Measurements from ENCODE around the gene SYT17. TPM values are rescaled to one million over a fixed set of nuclear protein-coding genes. Genes with fewer than 3 reads are reported as not detected.

The SYT17 gene
- total and polyA plus RNA-seq, 2 experiments from 2014 or later = 6.7 to 6.9 TPM

DNA sequence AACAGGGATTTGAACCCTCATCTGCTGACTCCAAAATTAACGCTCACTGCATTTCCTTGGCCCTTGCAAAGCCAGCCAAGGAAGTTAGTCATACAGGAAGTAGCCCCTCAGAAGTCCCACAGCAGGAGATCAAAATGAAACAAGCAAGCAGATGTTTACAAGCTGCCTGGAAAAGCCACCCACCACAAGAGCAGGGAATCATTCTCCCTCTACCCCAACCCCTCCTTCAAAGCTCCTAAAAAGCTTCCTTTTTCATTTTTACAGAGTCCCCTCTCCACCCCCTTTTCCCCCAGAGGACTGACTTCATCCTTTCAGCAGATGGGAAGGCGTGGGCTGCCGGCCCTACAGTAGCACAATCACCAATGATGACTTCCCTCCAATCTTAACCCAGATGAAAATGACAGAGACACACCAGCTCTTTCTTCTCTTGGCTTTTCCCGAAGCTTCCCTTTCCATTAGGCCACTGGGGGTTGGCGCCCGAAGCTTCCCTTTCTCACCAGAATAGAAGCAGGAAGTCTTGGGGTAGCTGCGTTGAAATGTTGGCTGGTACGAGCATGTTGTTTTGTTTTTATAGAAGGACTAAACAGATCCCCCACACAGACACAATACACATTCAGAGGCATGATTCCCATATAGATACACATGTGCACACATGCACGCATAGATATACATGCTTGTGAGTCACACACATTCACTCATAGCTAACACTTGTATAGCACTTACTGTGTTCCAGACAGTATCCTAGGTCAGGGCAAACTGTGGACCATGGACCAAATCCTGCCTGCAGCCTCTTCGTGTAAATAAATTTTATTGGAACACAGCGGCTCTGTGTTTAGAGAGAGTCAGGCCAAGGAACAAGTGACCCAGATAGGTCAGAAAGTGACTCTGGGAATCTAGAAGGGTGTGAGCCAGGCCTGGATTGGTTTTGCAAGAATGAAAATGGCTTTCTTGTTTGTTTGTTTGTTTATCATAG lies 36.9 kb upstream of the SYT17 start:
- H3K27me3 ChIP-seq = no peaks in the 10 kb centered on the region
- no peaks in the 10 kb centered on the region for H3K9me2 ChIP-seq (replicated peaks; ENCODE audit: insufficient read depth)
- no peaks in the 10 kb centered on the region for H4K20me1 ChIP-seq (ENCODE audit: insufficient read depth, poor library complexity, severe bottlenecking)
- no peaks in the 10 kb centered on the region for H3K36me3 ChIP-seq (replicated peaks; ENCODE audit: insufficient read depth, low read depth)
- H3K9me3 ChIP-seq (ENCODE audit: low read depth) = no peaks in the 10 kb centered on the region
- H3K4me1 ChIP-seq (ENCODE audit: insufficient read depth) = peaks cover 25% of the 10 kb centered on the region
- WGBS (ENCODE audit: low lambda C conversion rate, missing lambda C conversion rate) = 50% methylated on average over 11 of the region's 11 CpGs
- H3K79me2 ChIP-seq = no peaks in the 10 kb centered on the region
- peak overlapping the region; percentile 78 for H3K27ac ChIP-seq
- peak; percentile 29 for DNase-seq (ENCODE audit: low spot score)
- peak overlapping the region; percentile 36 for H3K4me2 ChIP-seq
- TF ChIP-seq, protein P1, sequence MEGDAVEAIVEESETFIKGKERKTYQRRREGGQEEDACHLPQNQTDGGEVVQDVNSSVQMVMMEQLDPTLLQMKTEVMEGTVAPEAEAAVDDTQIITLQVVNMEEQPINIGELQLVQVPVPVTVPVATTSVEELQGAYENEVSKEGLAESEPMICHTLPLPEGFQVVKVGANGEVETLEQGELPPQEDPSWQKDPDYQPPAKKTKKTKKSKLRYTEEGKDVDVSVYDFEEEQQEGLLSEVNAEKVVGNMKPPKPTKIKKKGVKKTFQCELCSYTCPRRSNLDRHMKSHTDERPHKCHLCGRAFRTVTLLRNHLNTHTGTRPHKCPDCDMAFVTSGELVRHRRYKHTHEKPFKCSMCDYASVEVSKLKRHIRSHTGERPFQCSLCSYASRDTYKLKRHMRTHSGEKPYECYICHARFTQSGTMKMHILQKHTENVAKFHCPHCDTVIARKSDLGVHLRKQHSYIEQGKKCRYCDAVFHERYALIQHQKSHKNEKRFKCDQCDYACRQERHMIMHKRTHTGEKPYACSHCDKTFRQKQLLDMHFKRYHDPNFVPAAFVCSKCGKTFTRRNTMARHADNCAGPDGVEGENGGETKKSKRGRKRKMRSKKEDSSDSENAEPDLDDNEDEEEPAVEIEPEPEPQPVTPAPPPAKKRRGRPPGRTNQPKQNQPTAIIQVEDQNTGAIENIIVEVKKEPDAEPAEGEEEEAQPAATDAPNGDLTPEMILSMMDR (IDR thresholded peaks at IDR 0.05; ENCODE audit: poor library complexity) = no peak
- no peak for TF ChIP-seq EZH2 (IDR thresholded peaks at IDR 0.05; ENCODE audit: borderline replicate concordance)
- TF ChIP-seq EZH2phosphoT487 (IDR thresholded peaks at IDR 0.05; ENCODE audit: low read depth, severe bottlenecking, unreplicated experiment) = no peak
- H2AFZ ChIP-seq = no peak overlapping the region
- no peak overlapping the region for H3K4me3 ChIP-seq

DNA sequence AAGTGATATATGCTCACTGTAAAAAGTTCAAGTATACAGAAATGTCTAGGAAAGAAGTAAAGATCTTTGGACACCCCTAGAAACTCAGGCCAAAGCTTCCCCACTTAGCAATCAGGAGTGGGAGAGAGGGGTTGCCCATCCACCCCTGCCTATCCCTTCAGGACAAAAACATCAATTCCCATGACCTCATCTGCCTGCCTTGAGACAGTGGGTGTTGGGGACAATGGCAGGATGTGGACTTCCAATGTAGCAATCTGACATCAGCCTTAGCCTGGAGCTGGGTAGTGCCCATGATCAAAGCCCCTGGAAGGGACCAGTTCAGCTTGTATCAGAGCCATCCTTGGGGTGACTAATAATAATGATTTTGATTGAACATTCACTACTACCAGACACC lies 36.2 kb upstream of the SYT17 start:
- Histone ChIP-seq H3K27me3 (no peaks in the 10 kb centered on the region), H2AFZ (no peak overlapping the region), H3K9me3 (ENCODE audit: low read depth) (no peaks in the 10 kb centered on the region), H3K4me3 (no peak overlapping the region), H3K4me1 (ENCODE audit: insufficient read depth) (peaks cover 32% of the 10 kb centered on the region), H3K27ac (peak overlapping the region; percentile 78), H3K36me3 (replicated peaks; ENCODE audit: insufficient read depth, low read depth) (no peaks in the 10 kb centered on the region), H3K9me2 (replicated peaks; ENCODE audit: insufficient read depth) (no peaks in the 10 kb centered on the region), H3K4me2 (peak overlapping the region; percentile 36), H3K79me2 (no peaks in the 10 kb centered on the region), H4K20me1 (ENCODE audit: insufficient read depth, poor library complexity, severe bottlenecking) (no peaks in the 10 kb centered on the region)
- TF ChIP-seq EZH2phosphoT487 (IDR thresholded peaks at IDR 0.05; ENCODE audit: low read depth, severe bottlenecking, unreplicated experiment) (no peak), EZH2 (IDR thresholded peaks at IDR 0.05; ENCODE audit: borderline replicate concordance) (no peak)
- TF ChIP-seq, protein P1 (IDR thresholded peaks at IDR 0.05; ENCODE audit: poor library complexity) = no peak
- no peak for DNase-seq (ENCODE audit: low spot score)

DNA sequence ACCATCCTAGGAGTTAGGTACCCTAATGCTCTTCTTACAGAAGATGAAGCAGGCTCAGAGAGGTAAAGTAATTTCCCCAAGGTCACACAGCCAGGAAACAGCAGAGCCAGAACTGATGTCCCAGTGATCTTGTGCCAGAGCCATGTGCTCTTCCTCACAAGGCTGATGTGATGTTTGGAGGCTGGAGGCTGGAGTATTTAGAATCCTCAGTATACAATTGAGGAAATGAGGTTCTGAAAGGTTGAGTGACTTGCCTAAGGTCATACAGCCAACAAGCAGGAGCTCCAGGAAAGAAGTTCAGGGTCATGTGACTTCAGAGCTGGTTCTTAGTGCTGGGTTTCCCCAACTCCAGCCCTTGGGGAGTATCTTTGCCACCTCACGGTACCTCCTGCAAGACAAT lies 35.8 kb upstream of the SYT17 start:
- Histone ChIP-seq H3K9me3 (ENCODE audit: low read depth) (no peaks in the 10 kb centered on the region), H3K36me3 (replicated peaks; ENCODE audit: insufficient read depth, low read depth) (no peaks in the 10 kb centered on the region), H4K20me1 (ENCODE audit: insufficient read depth, poor library complexity, severe bottlenecking) (no peaks in the 10 kb centered on the region), H3K4me2 (no peak overlapping the region), H3K79me2 (no peaks in the 10 kb centered on the region), H3K4me3 (no peak overlapping the region), H2AFZ (no peak overlapping the region), H3K9me2 (replicated peaks; ENCODE audit: insufficient read depth) (no peaks in the 10 kb centered on the region), H3K4me1 (ENCODE audit: insufficient read depth) (peaks cover 36% of the 10 kb centered on the region), H3K27me3 (no peaks in the 10 kb centered on the region), H3K27ac (peak overlapping the region; percentile 78)
- TF ChIP-seq, protein P1 (IDR thresholded peaks at IDR 0.05; ENCODE audit: poor library complexity) = no peak
- TF ChIP-seq EZH2 (IDR thresholded peaks at IDR 0.05; ENCODE audit: borderline replicate concordance) (no peak), EZH2phosphoT487 (IDR thresholded peaks at IDR 0.05; ENCODE audit: low read depth, severe bottlenecking, unreplicated experiment) (no peak)
- whole genome bisulfite sequencing (ENCODE audit: low lambda C conversion rate, missing lambda C conversion rate) = 100% methylated on average over 1 of the region's 1 CpG
- DNase-seq (ENCODE audit: low spot score) = no peak

All from hepatocyte (in vitro differentiated cells).